ENCODE measurements around the gene NACC2. TPM values are rescaled to one million over a fixed set of nuclear protein-coding genes. Genes with fewer than 3 reads are reported as not detected.

NACC2 gene
- total RNA-seq, 4 donors from 2014 or later: 45.6 to 55.7 (median 49.8) TPM

- H3K4me3 ChIP-seq: no peak overlapping the region
- WGBS, 2 donors: 67 to 81% methylated on average over 11 to 17 of the region's 22 CpGs
These were observed 6.0 kb downstream of the NACC2 start for GRCh38 chr9:136088939-136089696.

DNA sequence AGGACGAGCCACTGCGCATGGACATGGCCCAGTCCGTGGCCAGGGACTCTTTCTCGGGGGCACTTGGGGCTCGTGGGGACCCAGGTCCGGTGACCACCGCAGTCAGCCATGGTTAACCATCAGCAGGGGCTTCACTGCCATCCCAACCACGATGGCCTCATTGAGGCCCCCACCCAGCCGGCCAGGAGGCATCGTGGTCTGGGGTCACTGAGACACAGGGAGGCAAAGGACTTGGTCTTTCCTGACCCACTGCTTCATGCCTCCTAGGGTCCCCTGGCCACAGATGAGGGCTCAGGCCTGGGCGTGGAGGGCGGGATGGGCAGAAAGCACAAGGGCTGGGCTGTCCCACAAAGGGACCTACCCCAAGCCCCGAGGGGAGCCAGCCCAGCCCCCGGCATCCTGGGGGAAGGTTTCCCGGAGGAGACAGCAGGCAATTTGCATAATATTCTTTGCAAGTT, 6.6 kb downstream of the NACC2 start:
- Histone ChIP-seq H3K27ac (peak overlapping the region in 2 of 4 donors; percentile 22 to 91), H3K4me3 (no peak overlapping the region), H3K9me3 (no peaks in the 10 kb centered on the region), H3K4me1 (peaks cover 0 to 97% (median 52%) of the 10 kb centered on the region in 4 donors), H3K27me3 (no peaks in the 10 kb centered on the region), H3K36me3 (peaks cover 0 to 14% (median 0%) of the 10 kb centered on the region in 3 donors)
- 75 to 79% methylated on average over 14 to 15 of the region's 15 CpGs for WGBS, 2 donors
- DNase-seq (ENCODE audit: low spot score in 2 of 2): no peak
- TF ChIP-seq CTCF (IDR thresholded peaks at IDR 0.05) (no peak), POLR2A (IDR thresholded peaks at IDR 0.05) (no peak), EP300 (IDR thresholded peaks at IDR 0.05) (no peak)

More at GRCh38 chr9:136088939-136089696, 6.0 kb downstream of the NACC2 start:
- Histone ChIP-seq H3K9me3 (no peaks in the 10 kb centered on the region), H3K27ac (peak overlapping the region in 2 of 4 donors; percentile 54 to 91), H3K4me1 (peaks cover 0 to 97% (median 52%) of the 10 kb centered on the region in 4 donors), H3K36me3 (peaks cover 0 to 8% (median 0%) of the 10 kb centered on the region in 3 donors), H3K27me3 (no peaks in the 10 kb centered on the region)
- DNase-seq (ENCODE audit: low spot score in 2 of 2): no peak
- no peak for TF ChIP-seq EP300 (IDR thresholded peaks at IDR 0.05)
- TF ChIP-seq CTCF (IDR thresholded peaks at IDR 0.05): no peak
- no peak for TF ChIP-seq POLR2A (IDR thresholded peaks at IDR 0.05)

DNA sequence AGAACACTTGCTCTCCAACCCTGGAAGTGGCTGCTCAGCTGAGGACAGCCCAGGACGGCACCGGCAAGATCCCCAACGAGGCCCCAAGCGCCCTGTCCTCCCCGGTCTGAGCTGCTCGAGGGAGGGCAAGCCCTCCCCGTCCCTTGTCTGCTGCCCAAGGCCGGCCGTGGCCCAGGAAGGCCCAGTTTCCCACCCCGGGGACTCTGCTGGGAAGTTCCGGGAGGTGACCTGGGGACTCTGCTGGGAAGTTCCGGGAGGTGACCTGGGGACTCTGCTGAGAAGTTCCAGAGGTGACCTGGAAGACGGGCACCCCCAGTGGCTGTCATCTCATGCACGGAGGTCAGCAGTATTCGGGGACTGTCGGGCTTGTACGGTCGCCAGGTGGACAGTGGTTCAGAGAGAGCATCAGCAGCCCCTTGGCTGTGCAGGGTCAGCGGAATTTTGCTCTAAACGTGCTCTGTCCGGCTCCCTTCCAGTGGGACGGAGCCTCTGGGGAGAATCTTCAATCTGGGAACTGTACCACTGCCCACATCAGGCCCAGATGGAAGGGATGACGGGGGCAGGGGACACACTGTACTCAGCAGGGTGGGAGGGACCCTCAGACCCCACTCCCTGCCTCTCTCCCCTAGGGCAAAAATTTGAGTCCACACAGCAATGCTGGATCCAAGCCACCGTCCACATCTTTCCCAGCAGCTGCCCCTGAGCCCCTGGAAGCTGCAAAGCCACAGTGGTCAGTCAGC, 7.2 kb downstream of the NACC2 start:
- Histone ChIP-seq H3K9me3 (no peaks in the 10 kb centered on the region), H3K27me3 (no peaks in the 10 kb centered on the region), H3K36me3 (peaks cover 0 to 20% (median 0%) of the 10 kb centered on the region in 3 donors), H3K27ac (peak overlapping the region in 2 of 4 donors; percentile 50 to 91), H3K4me3 (no peak overlapping the region), H3K4me1 (peaks cover 0 to 97% (median 50%) of the 10 kb centered on the region in 4 donors)
- no peak for DNase-seq (ENCODE audit: low spot score in 2 of 2)
- TF ChIP-seq EP300 (IDR thresholded peaks at IDR 0.05) (no peak), CTCF (IDR thresholded peaks at IDR 0.05) (no peak), POLR2A (IDR thresholded peaks at IDR 0.05) (no peak)
- WGBS, 2 donors: 65 to 66% methylated on average over 20 to 24 of the region's 24 CpGs

- Histone ChIP-seq H3K4me1 (peaks cover 0 to 97% (median 43%) of the 10 kb centered on the region in 4 donors), H3K4me3 (no peak overlapping the region)
These were observed 7.9 kb downstream of the NACC2 start for GRCh38 chr9:136086951-136087740.

More at GRCh38 chr9:136086951-136087740, 7.9 kb downstream of the NACC2 start:
- H3K27ac ChIP-seq: peak overlapping the region in 3 of 4 donors; percentile 67 to 91 (median 80)
- H3K9me3 ChIP-seq: no peaks in the 10 kb centered on the region
- H3K27me3 ChIP-seq: no peaks in the 10 kb centered on the region
- DNase-seq (ENCODE audit: low spot score in 2 of 2): no peak
- WGBS, 2 donors: 69 to 75% methylated on average over 17 to 20 of the region's 21 CpGs
- H3K36me3 ChIP-seq: peaks cover 0 to 18% (median 0%) of the 10 kb centered on the region in 3 donors
- TF ChIP-seq EP300 (IDR thresholded peaks at IDR 0.05) (no peak), CTCF (IDR thresholded peaks at IDR 0.05) (no peak), POLR2A (IDR thresholded peaks at IDR 0.05) (no peak)
